ENCODE measurements around the gene GRIK5.

GRIK5 gene

DNA sequence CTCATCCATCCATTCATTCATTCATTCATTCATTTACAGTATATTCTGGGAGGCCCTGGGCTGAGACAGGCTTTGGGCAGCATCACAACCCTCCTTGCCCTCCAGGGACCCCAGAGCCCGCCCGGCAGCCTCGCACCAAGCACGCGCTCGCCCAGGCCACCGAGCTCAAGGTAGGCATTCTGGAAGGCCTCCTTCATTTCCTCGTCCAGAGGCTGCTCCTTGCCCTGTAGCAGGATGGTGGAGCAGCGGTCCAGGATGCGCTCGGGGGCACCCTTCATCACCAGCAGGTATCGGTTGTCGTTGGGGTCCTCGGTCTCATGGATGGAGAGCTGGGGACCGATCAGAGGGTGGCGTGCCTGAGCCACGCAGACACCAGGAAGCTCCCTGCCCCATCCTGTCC is 91.5 kb downstream of the GRIK5 start:
- Histone ChIP-seq H3K27me3 (ENCODE audit: insufficient read depth, low read length, poor library complexity) (no peaks in the 10 kb centered on the region), H3K4me2 (ENCODE audit: insufficient read depth, low read length) (no peak overlapping the region)

GRCh38 chr19:41977916-41978315 is 92.1 kb downstream of the GRIK5 start:
- H3K4me2 ChIP-seq (ENCODE audit: insufficient read depth, low read length), result no peak overlapping the region
- no peak overlapping the region for H3K9ac ChIP-seq (ENCODE audit: low read depth, low read length)
- ATAC-seq (ENCODE audit: insufficient read depth, low read depth) (no peak), DNase-seq (no peak)
- TF ChIP-seq EZH2 (IDR thresholded peaks at IDR 0.05; ENCODE audit: borderline replicate concordance, low read depth, low read length, severe bottlenecking) (no peak), CTCF (IDR thresholded peaks at IDR 0.05; ENCODE audit: borderline replicate concordance, extremely low read depth, low read length, poor library complexity, severe bottlenecking) (no peak)
- H3K4me3 ChIP-seq (ENCODE audit: low read depth in 1 of 2, low read length in 2 of 2), result no peak overlapping the region
- H3K27ac ChIP-seq (ENCODE audit: low read length), result no peak overlapping the region
- H4K20me1 ChIP-seq (ENCODE audit: insufficient read depth, low read length), result peaks cover 6% of the 10 kb centered on the region; the same call in 1 of the 2 replicates
- no peak overlapping the region for H2AFZ ChIP-seq (ENCODE audit: low read depth, low read length)
- no peaks in the 10 kb centered on the region for H3K4me1 ChIP-seq (ENCODE audit: insufficient read depth, low read length)
- no peaks in the 10 kb centered on the region for H3K27me3 ChIP-seq (ENCODE audit: insufficient read depth, low read length, poor library complexity)
- no peaks in the 10 kb centered on the region for H3K79me2 ChIP-seq (ENCODE audit: insufficient read depth, low read length)
- peaks cover 76% of the 10 kb centered on the region for H3K36me3 ChIP-seq (ENCODE audit: insufficient read depth, low read length)
- H3K9me3 ChIP-seq (ENCODE audit: insufficient read depth, low read length, severe bottlenecking), result no peaks in the 10 kb centered on the region

More for the DNA sequence above, 91.5 kb downstream of the GRIK5 start:
- ATAC-seq (ENCODE audit: insufficient read depth, low read depth), result no peak
- Histone ChIP-seq H3K4me1 (ENCODE audit: insufficient read depth, low read length) (no peaks in the 10 kb centered on the region), H4K20me1 (ENCODE audit: insufficient read depth, low read length) (peaks cover 6% of the 10 kb centered on the region; the same call in 1 of the 2 replicates), H2AFZ (ENCODE audit: low read depth, low read length) (no peak overlapping the region), H3K27ac (ENCODE audit: low read length) (no peak overlapping the region), H3K9ac (ENCODE audit: low read depth, low read length) (no peak overlapping the region), H3K4me3 (ENCODE audit: low read depth in 1 of 2, low read length in 2 of 2) (no peak overlapping the region), H3K79me2 (ENCODE audit: insufficient read depth, low read length) (no peaks in the 10 kb centered on the region), H3K9me3 (ENCODE audit: insufficient read depth, low read length, severe bottlenecking) (no peaks in the 10 kb centered on the region), H3K36me3 (ENCODE audit: insufficient read depth, low read length) (peaks cover 70% of the 10 kb centered on the region)
- TF ChIP-seq EZH2 (IDR thresholded peaks at IDR 0.05; ENCODE audit: borderline replicate concordance, low read depth, low read length, severe bottlenecking), result no peak
- no peak for DNase-seq

- Histone ChIP-seq H3K36me3 (ENCODE audit: insufficient read depth, low read length) (peaks cover 77% of the 10 kb centered on the region), H3K4me3 (ENCODE audit: low read depth in 1 of 2, low read length in 2 of 2) (no peak overlapping the region), H3K27ac (ENCODE audit: low read length) (no peak overlapping the region), H4K20me1 (ENCODE audit: insufficient read depth, low read length) (no peaks in the 10 kb centered on the region), H3K4me2 (ENCODE audit: insufficient read depth, low read length) (no peak overlapping the region), H3K79me2 (ENCODE audit: insufficient read depth, low read length) (no peaks in the 10 kb centered on the region), H3K4me1 (ENCODE audit: insufficient read depth, low read length) (no peaks in the 10 kb centered on the region), H3K27me3 (ENCODE audit: insufficient read depth, low read length, poor library complexity) (no peaks in the 10 kb centered on the region), H2AFZ (ENCODE audit: low read depth, low read length) (no peak overlapping the region), H3K9me3 (ENCODE audit: insufficient read depth, low read length, severe bottlenecking) (no peaks in the 10 kb centered on the region), H3K9ac (ENCODE audit: low read depth, low read length) (no peak overlapping the region)
- ATAC-seq (ENCODE audit: insufficient read depth, low read depth) (no peak), DNase-seq (no peak)
- no peak for TF ChIP-seq CTCF (IDR thresholded peaks at IDR 0.05; ENCODE audit: borderline replicate concordance, extremely low read depth, low read length, poor library complexity, severe bottlenecking)
Measured at GRCh38 chr19:41974652-41975051, 95.4 kb downstream of the GRIK5 start.

- Histone ChIP-seq H2AFZ (ENCODE audit: low read depth, low read length) (no peak overlapping the region), H3K27ac (ENCODE audit: low read length) (no peak overlapping the region), H4K20me1 (ENCODE audit: insufficient read depth, low read length) (no peaks in the 10 kb centered on the region), H3K27me3 (ENCODE audit: insufficient read depth, low read length, poor library complexity) (no peaks in the 10 kb centered on the region), H3K4me1 (ENCODE audit: insufficient read depth, low read length) (no peaks in the 10 kb centered on the region), H3K79me2 (ENCODE audit: insufficient read depth, low read length) (no peaks in the 10 kb centered on the region), H3K4me2 (ENCODE audit: insufficient read depth, low read length) (no peak overlapping the region), H3K9ac (ENCODE audit: low read depth, low read length) (no peak overlapping the region), H3K9me3 (ENCODE audit: insufficient read depth, low read length, severe bottlenecking) (no peaks in the 10 kb centered on the region), H3K4me3 (ENCODE audit: low read depth in 1 of 2, low read length in 2 of 2) (no peak overlapping the region), H3K36me3 (ENCODE audit: insufficient read depth, low read length) (peaks cover 81% of the 10 kb centered on the region)
- ATAC-seq (ENCODE audit: insufficient read depth, low read depth) (no peak), DNase-seq (no peak)
- no peak for TF ChIP-seq EZH2 (IDR thresholded peaks at IDR 0.05; ENCODE audit: borderline replicate concordance, low read depth, low read length, severe bottlenecking)
- no peak for TF ChIP-seq CTCF (IDR thresholded peaks at IDR 0.05; ENCODE audit: borderline replicate concordance, extremely low read depth, low read length, poor library complexity, severe bottlenecking)
Measured at GRCh38 chr19:41971363-41971762, 98.6 kb downstream of the GRIK5 start.
